ENCODE results near the gene DLGAP3.

- TF ChIP-seq CTCF (conservative IDR thresholded peaks at IDR 0.05; ENCODE audit: low read depth, low read length) (no peak), EZH2 (IDR thresholded peaks at IDR 0.05; ENCODE audit: borderline replicate concordance, low read depth, low read length, poor library complexity, severe bottlenecking) (no peak)
Measured at GRCh38 chr1:34907487-34908090, 21.9 kb downstream of the DLGAP3 start.
